ENCODE results near the gene PKMYT1. TPM values are rescaled to one million over a fixed set of nuclear protein-coding genes. Genes with fewer than 3 reads are reported as not detected.

The PKMYT1 gene
- total and polyA plus RNA-seq, 9 of the 15 experiments (the other 6 are each of a cell fraction or from before 2014, with no cell fraction given): 8.7 to 201 (median 37.8) TPM

DNA sequence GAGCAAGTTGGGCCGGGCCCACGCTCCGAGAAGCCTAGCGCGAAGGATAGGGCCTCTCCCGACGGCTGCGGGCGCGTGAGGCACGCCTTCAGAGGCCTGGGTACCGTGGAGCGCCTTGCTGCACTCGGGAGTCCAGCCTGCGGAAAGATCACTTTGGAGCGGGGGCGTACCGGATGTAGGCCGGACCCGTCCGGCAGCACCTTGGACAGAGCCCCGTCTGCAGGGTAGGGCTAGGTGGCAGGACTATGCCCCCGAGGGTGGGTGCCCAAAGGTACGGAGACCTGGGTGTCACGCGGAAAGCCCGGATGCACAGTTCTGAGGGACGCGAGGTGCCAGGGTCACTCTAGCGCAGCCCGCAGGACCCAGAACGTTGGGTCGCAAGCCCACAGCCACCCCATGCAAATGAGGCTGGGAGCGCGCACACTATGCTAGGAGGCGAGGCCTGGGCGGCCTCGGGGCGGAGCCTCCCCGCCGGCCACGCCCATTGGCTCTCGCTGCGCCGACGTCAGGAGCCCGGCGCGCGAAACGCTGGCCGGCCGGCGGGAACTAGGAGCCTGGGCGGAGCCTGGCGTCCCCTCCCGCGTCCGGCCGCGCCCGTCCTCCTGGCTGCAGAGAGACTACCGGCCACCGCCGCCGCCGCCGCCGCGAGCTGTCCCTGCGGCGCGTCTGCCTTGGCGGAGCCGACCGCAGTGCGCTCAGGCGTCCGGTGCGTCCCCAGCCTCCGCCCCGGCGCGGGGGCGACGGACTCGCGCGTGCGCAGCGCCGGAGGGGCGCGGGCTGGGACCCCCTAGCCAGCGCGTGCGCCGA, 11.3 kb downstream of the PKMYT1 start, which contains the start of gene PAQR4 (continued):
- TF ChIP-seq ZHX1 (conservative IDR thresholded peaks at IDR 0.05; ENCODE audit: low read length): no peak
- peak; percentile 99 for TF ChIP-seq NKRF (IDR thresholded peaks at IDR 0.05; ENCODE audit: borderline replicate concordance)
- no peak for TF ChIP-seq HES1 (IDR thresholded peaks at IDR 0.05; ENCODE audit: low read depth)
- 0 out of 2 replicates have a peak, but pooled peaks have one; percentile 41 for TF ChIP-seq ZNF830 (CRISPR knock-in tag; IDR thresholded peaks at IDR 0.05)
- peak; percentile 99 for TF ChIP-seq HDAC2 (IDR thresholded peaks at IDR 0.05)
- TF ChIP-seq PHTF2 (CRISPR knock-in tag; IDR thresholded peaks at IDR 0.05): no peak
- TF ChIP-seq MIER1 (IDR thresholded peaks at IDR 0.05; ENCODE audit: low read depth): peak; percentile 99
- TF ChIP-seq ZNF609 (CRISPR knock-in tag; IDR thresholded peaks at IDR 0.05; ENCODE audit: borderline replicate concordance): peak; percentile 86; the same call in 1 of the 2 replicates
- TF ChIP-seq RAD21 (CRISPR knock-in tag; conservative IDR thresholded peaks at IDR 0.05 in 1 of 2, IDR thresholded peaks at IDR 0.05 in 1 of 2): no peak
- TF ChIP-seq ZNF217 (CRISPR knock-in tag; IDR thresholded peaks at IDR 0.05): no peak
- peak; percentile 45; the same call in 1 of the 2 replicates for TF ChIP-seq MXI1 (IDR thresholded peaks at IDR 0.05; ENCODE audit: low read depth, low read length)
- TF ChIP-seq STAT6 (CRISPR knock-in tag; IDR thresholded peaks at IDR 0.05): peak; percentile 52; the same call in 1 of the 2 replicates
- TF ChIP-seq BACH1 (tag; IDR thresholded peaks at IDR 0.05): no peak
